ENCODE measurements around the gene VPS35.

DNA sequence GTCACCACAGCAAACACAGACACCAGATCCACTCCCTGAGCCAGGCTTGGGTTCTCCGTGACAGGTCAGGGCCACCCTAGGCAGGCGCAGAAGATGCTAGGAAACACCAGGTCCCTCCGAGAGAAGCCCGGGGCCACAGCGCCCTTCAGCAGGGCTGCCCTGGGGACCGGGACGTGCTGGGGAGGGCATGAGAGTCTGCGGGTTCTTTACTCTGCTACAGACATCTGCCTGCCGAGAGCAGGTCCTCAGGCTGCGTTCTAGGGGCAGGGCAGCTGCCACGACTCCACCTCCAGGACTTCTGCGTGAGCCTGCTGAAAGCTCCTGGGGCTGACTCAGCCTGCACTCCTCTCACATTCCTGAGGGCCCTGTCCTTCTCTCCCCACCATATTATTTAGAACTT, 47.7 kb upstream of the VPS35 start:
- TF ChIP-seq, protein P1, sequence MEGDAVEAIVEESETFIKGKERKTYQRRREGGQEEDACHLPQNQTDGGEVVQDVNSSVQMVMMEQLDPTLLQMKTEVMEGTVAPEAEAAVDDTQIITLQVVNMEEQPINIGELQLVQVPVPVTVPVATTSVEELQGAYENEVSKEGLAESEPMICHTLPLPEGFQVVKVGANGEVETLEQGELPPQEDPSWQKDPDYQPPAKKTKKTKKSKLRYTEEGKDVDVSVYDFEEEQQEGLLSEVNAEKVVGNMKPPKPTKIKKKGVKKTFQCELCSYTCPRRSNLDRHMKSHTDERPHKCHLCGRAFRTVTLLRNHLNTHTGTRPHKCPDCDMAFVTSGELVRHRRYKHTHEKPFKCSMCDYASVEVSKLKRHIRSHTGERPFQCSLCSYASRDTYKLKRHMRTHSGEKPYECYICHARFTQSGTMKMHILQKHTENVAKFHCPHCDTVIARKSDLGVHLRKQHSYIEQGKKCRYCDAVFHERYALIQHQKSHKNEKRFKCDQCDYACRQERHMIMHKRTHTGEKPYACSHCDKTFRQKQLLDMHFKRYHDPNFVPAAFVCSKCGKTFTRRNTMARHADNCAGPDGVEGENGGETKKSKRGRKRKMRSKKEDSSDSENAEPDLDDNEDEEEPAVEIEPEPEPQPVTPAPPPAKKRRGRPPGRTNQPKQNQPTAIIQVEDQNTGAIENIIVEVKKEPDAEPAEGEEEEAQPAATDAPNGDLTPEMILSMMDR (conservative IDR thresholded peaks at IDR 0.05; ENCODE audit: low read length), result no peak
- no peak for TF ChIP-seq EZH2phosphoT487 (IDR thresholded peaks at IDR 0.05; ENCODE audit: borderline replicate concordance)

Measured in Loucy (cell line).